GM21367 (cell line): ENCODE data around the gene RNF19B.
"Not testable (repeated sequence)": the region's sequence is repeated elsewhere in the genome, so short reads cannot be mapped to it uniquely, and the experiment has no call there.

ENCODE experiments used
- ATAC-seq: cut with Tn5 transposase; IDR thresholded peaks from one replicate; pipeline ENCODE4 v1.9.1; 2021; ENCODE audit not compliant: unreplicated experiment

RNF19B gene

DNA sequence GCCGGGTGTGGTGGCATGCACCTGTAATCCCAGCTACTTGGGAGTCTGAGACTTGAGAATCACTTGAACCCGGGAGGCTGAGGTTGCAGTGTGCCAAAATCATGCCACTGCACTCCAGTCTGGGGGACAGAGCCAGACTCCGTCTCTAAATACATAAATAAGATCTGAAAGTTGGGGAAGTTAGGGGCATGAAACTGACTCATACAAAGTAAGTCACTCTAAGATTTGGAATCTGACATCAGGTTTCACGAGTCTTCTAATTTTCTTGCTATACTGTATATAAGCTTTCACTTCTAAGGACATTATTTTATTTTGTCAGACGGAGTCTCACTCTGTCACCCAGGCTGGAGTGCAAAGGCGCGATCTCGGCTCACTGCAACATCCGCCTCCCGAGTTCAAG, 30.1 kb downstream of the RNF19B start:
- ATAC-seq: no peak

DNA sequence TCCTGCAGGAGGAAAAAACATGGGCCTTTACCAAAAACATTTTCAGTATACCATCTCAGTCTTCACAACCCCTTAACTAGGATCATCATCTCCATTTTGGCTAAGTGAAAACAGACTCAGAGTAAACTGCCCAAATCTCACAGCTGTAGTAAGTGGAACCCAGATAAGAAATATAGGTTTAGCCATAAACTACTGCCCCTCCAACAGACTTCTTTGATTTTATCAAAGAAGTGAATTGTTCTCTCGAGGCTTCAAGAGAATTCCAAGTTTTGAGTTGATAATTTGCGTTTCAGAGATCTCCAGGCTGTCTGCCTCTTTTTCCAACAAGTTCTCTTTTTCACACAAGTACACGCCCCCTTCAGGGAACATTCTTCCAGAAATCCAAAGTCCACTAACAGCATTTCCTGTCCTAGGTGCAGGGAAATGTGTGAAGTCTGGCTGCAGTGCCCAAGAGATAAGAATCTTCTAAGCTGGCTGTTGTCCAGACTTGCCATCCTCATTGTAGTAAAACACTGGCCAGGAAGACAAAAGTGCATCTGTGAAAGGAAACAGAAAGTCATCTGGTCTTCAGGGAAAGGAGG, 30.8 kb downstream of the RNF19B start:
- no peak for ATAC-seq

DNA sequence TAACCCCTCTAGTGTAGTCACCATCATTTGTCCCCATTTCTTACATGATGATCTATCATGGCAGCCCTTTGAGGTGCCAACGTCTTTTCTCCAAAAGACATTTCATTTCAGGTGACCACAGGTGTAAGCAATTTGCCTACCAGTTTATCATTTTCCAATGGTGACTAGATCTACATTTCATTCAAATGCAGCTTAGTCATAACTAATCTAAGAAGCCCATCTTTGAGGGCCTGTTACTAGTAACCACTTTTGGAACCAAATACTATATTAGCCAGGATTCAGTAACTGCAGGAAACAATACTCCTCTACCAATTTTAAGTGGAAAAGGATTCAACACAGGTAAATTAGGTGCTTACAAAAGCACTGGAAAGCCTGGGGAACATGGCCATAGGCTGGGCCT, 32.8 kb downstream of the RNF19B start:
- ATAC-seq: no peak

DNA sequence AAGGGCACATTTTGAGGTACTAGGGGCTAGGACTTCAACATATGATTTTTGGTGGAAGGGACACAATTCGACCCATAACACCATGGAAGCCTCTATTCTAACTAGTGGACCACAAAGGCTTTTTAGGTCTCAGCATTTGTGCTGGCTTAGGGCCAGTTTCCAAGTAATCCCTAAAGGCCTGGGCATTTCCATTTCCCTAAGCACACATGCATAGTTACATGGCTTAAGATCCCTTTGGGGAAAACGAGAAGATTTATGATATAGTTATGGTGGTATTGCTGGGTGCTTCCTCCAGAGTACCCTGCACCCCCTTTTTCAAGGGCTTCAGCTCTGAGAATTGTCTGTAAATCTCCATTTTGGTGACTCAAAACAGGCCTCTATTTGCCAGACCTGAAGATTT, 35.2 kb downstream of the RNF19B start:
- ATAC-seq: no peak

DNA sequence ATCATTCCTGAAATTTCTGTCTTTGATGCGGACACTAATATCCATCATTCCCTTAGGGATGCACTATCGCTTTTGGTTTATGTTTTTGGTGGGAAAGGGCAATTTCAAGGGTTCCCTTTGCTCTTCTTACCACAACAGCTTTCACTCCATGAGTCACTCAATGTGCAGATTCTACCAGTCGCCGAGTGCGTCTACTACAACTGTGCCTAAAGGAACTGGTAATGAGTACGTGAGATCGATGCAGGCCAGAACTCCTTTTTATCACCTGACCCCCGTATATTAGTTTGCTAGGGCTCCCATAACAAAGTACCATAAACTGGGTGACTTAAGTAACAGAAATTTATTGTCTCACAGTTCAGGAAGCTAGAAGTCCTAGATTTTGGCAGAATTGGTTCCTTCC, 35.9 kb downstream of the RNF19B start:
- ATAC-seq: no peak

DNA sequence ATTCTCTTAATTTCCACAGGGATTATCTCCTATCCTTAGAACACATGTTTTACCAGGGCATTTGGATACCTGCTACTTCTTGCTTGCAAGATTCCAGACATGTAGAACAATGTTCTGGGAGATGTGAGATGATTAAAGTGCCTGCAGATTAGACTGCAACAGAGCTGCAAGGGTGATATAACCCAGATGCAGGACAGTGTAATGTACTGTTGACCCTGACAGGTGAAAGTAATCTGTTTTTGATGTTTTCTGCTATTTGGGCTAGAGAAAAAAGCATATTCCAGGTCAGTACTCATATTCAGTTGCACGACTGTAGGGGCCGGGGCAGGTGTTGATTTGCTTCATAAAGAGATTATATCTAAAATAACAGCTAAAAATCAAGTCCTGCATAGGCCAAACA, 36.3 kb downstream of the RNF19B start:
- no peak for ATAC-seq

DNA sequence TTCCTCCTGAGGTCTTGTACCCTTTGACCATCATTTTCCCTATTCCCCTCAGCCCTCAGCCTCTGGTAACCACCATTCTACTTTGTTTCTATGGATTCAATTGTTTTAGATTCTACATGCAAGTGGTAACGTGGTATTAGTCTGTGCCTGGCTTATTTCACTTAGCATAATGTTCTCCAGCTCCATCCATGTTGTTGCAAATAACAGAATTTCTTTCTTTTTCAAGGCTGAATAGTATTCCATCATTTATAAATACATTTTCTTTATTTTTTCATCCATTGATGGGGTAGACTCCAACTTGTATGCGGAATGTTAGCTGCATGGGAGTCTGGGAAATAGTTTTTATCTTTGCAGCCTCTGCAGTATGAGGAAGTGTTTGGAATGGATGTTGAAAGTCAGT, 37.2 kb downstream of the RNF19B start:
- ATAC-seq: no peak

DNA sequence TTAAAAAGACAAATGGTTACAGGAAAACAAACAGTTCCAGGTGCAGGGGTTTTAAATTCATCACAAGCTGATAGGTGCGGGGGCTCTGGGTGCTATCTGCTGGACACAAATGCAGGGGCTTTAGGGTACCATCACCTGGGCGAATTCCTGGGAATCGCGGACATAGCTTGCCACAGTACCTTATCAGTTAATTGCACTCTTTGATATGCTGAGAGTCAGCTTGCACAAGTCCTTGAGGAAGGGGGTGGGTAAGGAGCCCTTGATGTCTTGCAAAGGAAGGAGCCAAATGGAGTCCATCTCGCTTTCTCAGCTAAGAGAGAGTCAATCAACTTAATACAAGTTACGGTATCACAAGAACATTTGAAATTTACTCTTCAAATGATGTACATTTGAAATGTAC, 38.0 kb downstream of the RNF19B start:
- no peak for ATAC-seq

DNA sequence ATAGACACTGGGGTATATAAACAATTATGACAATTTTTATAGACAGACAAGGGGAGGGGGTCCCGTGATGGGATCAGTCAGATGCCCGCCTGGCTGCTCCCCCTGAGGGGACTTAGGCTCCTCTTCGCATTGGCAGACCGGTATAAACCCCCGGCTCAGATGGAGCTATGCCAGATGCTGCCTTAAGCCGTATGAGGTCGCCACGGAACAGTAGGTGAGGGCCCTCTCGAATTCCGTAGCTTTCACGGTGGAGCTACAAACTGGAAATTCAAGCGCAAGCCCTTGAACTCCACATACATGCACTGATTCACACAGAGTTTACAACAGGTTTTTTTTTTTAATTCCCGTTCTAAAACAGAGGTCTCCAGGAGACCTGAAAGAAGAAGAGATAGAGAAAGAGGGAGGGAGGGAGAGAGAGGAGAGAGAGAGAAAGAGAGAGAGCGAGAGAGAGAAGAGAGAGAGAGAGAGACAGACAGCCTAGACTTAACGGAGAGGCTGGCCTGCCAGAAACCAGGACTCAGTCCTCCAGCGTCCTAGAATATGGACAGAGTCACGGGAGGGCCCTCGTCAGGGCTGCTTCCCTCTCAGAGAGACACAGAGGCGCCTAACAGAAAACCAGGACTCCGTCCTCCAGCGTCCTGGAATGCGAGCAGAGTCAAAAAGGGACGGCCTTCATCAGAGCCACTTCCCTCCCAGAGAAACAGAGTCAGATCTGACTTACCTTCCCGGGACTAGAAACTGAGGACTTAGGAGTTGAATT, 39.0 kb downstream of the RNF19B start:
- no peak for ATAC-seq

DNA sequence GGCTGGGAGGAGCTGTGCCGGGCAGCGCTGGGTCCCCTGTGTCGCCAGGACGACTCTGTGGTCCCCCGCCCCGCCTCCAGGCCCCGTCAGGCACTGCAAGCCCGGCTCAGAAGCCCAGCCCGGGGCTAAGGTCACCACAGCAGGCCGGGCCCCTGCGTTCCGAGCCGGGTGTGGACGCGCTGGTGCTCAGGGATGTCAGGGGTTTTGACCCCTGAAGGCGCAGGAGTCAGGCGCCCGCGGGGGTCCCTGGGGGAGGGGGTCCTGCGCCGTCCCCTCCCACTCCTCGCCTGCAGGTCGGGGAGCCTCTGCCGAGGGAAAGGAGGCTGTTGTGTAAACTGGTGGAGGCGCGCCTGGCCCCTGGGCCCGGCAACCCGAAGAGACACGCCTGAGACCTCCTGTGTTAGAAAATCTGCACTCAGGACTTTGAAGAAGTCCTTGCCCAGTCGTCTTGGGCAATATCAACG, 39.7 kb downstream of the RNF19B start:
- no peak for ATAC-seq

DNA sequence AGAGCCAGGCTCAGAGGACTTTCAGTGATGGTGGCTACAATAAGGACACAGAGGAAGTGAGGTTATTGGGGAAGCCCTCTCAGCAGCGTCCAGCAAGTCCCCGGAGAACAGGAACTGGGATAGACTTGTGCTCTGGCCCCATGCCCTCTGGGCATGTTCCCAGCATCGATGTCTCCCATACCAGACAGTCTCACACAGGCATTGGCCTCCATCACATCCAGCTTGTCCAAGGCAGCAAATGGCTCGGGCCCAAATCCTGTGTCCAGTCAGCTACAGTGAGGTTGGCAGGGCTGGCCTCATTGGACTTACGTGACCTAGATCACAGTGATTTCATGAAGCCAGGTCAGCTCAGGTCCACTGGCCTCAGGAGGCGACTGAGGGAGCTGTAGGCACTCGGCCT, 43.8 kb downstream of the RNF19B start:
- no peak for ATAC-seq

DNA sequence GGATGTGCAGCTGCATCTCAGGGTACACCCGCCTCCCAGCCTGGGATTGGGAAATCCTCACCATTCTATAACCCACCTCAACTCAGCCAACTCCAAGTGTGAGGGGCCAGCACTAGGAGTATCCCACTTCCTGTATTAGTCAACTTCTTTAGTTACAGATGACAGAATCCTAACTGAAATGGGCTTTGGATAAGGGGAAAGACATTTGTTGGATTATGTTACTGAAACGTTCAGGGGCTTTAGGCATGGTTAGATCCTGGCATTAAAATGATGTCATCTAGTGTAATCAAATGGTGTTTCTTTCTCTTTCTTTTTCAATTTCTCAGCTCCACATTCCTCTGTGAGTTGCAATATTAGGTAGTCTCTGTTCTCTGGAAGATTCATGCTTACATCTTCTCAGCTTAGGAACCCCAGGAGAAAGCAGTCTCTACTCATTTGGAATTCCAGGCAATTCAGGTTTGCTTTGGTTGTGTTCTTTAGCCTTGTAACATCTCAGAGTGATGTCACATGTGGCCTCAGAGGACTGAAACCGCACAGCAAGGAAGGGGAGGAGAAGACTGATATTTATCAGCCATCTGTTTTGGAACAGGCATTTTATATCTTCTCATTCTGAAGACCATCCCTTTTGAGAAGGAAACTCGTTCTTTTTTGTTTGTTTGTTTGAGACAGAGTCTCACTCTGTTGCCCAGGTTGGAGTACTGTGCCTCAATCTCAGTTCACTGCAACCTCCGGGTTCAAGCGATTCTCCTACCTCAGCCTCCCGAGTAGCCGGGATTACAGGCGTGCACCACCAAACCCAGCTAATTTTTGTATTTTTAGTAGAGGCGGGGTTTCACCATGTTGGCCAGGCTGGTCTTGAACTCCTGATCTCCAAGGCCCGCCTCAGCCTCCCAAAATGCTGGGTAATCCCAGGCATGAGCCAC, 44.5 kb downstream of the RNF19B start:
- no peak for ATAC-seq

DNA sequence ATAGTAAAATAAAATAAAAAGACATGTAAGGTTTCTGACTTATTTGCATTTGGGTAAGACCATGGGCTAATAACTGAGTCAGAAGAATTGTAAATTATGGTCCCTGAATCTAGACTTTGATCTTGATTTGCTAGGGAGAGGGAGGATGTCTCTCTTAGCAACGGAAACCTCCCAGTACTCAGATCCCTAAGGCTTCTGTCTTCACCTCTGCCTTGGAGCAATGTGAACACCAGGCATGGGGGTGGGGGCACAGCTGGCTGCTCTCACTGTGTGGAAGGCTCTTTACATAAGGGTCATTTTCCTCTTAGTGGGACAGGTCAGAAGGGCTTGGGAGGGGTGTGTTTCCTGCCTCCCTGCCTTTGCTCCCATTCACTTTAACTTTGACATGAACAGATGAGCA, 46.4 kb downstream of the RNF19B start:
- ATAC-seq: no peak

DNA sequence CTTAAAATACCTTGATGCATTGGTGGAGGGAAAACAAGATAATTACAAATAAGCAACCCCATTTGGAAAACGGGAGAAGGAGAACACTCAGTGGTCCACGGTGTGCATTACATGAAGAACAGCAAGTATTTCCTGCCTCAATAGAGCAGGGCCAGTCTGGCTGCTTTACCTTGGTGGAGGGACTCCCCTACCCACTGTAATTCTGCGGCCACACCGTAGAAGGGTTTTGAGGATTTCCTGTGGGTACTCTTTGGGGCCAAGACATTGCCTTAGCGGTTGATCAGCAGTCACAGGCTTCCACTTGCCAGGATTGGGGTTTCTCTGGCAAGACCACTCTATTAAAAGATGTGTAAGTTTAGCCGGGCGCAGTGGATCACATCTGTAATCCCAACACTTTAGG, 47.1 kb downstream of the RNF19B start:
- no peak for ATAC-seq

DNA sequence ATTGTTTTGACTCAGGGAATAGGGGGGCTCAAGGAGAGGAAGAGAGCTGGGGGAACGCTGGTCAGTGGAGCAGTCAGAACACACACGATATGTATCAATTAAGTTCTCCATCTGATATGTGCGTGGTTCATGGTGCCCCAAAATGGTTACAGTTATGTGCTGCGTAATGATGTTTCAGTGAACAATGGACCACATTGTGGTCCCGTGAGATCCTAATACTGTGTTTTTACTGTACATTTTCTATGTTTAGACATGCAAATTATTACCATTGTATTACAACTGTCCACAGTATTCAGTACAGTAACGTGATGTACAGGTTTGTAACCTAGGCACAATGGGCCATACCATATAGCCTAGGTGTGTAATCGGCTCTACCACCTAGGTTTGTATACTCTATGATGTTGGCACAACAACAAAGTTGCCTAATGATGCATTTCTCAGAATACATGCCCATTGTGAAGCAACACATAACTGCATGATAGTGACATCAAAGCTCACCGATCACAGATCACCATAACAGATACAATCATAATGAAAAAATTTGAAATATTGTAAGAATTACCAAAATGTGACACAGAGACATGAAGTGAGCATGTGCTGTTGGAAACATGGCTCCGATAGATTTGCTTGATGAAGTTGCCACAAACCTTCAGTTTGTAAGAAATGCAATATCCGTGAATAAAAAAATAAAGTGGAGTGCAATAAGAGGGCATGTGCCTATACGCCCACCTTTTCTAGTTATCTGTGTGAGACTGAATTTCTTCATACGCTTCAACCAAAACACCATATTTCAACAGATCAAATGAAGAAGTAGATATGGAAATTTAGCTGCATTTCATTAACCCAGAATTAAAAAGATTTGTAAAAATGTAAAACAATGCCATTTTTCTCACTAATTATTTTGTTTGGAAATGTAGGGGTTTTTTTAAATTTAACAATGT, 48.6 kb downstream of the RNF19B start:
- no peak for ATAC-seq

DNA sequence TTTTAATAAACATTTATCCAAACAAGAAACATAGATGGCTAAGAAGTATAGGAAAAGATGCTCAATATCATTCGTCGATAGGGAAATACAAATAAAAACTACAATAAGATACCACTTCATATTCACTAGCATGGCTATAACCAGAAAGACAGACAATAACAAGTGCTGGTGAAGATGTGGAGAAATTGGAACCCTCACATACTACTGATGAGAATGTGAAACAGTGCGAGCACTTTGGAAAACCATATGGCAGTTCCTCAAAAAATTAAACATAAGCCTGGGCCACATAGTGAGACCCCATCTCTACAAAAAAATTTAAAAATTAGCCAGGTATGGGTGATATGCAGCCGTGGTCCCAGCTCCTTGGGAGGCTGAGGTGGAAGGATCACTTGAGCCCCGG, 54.3 kb downstream of the RNF19B start:
- ATAC-seq: no peak

DNA sequence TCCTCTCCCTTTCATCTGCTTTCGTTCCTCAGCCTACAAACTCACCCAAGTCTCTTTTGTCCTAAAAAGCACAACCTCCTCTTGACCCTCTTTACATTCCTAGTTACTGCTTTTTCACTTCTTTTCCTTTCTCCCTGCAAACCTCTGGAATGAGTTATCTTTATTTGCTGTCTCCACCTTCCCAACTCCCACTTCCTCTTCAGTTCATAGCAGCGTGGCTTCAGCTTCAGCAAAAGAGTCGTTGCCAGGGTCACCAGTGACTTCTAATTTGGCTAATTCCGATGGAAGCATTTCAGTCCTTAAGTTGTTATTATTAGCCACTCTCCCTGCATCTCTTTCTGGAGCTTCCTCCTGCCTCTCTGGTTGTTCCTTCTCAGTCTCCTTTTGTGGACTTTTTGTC, 57.2 kb downstream of the RNF19B start:
- ATAC-seq: no peak

DNA sequence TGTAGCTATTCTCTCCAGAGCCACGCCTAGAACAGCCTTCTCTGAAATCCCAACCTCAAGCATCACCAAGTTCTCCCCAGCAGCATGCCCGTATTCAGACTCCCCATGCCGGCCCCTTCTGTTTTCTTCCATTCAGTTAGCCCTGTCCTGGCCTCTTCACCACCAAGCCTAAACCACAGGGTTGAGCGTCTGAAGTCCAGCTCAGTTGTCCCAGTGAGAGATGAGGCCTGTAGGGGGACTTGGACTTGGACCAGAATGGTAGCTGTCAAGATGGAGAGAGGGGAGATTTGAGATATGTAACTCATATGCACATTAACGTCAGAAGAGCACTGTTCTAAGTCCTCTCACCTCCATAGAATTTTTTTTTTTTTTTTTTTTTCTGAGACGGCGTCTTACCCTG, 58.0 kb downstream of the RNF19B start:
- ATAC-seq: no peak

DNA sequence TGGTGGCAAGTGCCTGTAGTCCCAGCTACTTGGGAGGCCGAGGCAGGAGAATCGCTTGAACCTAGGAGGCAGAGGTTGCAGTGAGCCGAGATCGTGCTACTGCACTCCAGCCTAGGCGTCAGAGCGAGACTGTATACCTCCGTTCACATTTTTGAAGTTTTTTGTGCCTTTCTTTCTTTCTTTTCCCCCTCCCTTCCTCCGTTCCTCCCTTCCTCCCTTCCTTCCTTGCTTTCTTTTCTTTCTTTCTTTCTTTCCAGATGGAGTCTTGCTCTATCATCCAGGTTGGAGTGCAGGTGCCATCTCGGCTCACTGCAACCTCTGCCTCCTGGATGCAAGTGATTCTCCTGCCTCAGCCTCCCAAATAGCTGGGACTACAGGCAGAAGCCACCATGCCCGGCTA, 59.0 kb downstream of the RNF19B start:
- not testable (repeated sequence) for ATAC-seq

DNA sequence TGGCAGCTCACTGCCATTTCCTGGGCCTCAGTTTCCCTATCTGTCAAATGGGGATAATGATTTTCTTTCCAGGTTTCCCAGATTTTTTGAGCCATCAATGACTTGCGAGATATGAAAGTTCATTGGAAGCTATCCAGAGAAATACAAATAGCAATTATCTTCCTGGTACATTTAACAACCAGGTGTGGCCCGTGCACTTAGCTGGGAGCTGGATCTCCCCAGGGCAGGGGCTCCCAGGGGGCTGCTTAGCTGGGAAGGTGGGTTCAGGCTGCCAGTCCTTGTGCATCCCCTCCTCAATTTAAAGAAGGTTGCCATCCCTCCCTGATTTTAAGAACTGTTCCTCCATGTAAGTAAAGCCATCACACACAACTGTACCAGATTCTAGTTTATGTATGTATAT, 59.8 kb downstream of the RNF19B start:
- no peak for ATAC-seq
